ENCODE results near the gene SUMO3. TPM values are rescaled to one million over a fixed set of nuclear protein-coding genes. Genes with fewer than 3 reads are reported as not detected.

Gene SUMO3
- total and polyA plus RNA-seq, 2 of the 8 experiments (the other 6 are each of a cell fraction or from before 2014, with no cell fraction given) = 96.8 to 101 TPM

- TF ChIP-seq RNF2 (IDR thresholded peaks at IDR 0.05; ENCODE audit: borderline replicate concordance, low read depth, low read length, missing control alignments, poor library complexity, severe bottlenecking) (no peak), SP4 (IDR thresholded peaks at IDR 0.05; ENCODE audit: low read length) (no peak), TEAD4 (IDR thresholded peaks at IDR 0.05; ENCODE audit: low read depth, low read length) (no peak), RXRA (IDR thresholded peaks at IDR 0.05; ENCODE audit: insufficient read depth, low read depth, low read length) (no peak), GABPA (IDR thresholded peaks at IDR 0.05; ENCODE audit: borderline replicate concordance, insufficient read depth, low read length) (no peak), EGR1 (IDR thresholded peaks at IDR 0.05; ENCODE audit: borderline replicate concordance, low read depth, low read length) (no peak), CBX5 (IDR thresholded peaks at IDR 0.05; ENCODE audit: low read depth, low read length) (no peak), TBP (IDR thresholded peaks at IDR 0.05; ENCODE audit: low read depth, low read length) (no peak), CEBPB (IDR thresholded peaks at IDR 0.05; ENCODE audit: low read depth, low read length) (no peak)
These were observed 37.7 kb upstream of the SUMO3 start (continued) for GRCh38 chr21:44855572-44855971.
